Mesothelial cell of epicardium (in vitro differentiated cells): ENCODE results near the gene MMP23B. TPM values are rescaled to one million over a fixed set of nuclear protein-coding genes. Genes with fewer than 3 reads are reported as not detected.

Experiments used
- DNase-seq, 2 experiments: peaks; one replicate each; pipeline ENCODE4 v3.0.0; 2021; ENCODE audit warnings: low spot score in 2 of 2; ENCODE audit not compliant: unreplicated experiment in 2 of 2
- H3K27ac Mint-ChIP-seq: 2 replicates; pipeline ENCODE4 v1.8.0; 2021; ENCODE audit warnings: mixed read lengths
- H3K27me3 Mint-ChIP-seq: 2 replicates; pipeline ENCODE4 v1.8.0; 2021; ENCODE audit warnings: low read depth, mixed read lengths
- H3K36me3 Mint-ChIP-seq: 2 replicates; pipeline ENCODE4 v1.8.0; 2021; ENCODE audit warnings: mixed read lengths
- H3K4me1 Mint-ChIP-seq: 2 replicates; pipeline ENCODE4 v1.8.0; 2021; ENCODE audit warnings: mixed read lengths
- H3K4me3 Mint-ChIP-seq: 2 replicates; pipeline ENCODE4 v1.8.0; 2021; ENCODE audit warnings: mild to moderate bottlenecking, moderate library complexity, mixed read lengths
- H3K9me3 Mint-ChIP-seq: 2 replicates; pipeline ENCODE4 v1.8.0; 2021; ENCODE audit warnings: mixed read lengths
- total RNA-seq: library from RNA; stranded (reverse); gene quantifications from 3 replicates; pipeline ENCODE4 v1.2.1, GENCODE V29; 2021
- TF ChIP-seq, protein P1 (sequence below): fragments of 200-600 bp; sonication (generic); IDR thresholded peaks from one replicate; pipeline ENCODE4 v1.5.0; 2021; ENCODE audit warnings: antibody characterized with exemption; ENCODE audit not compliant: unreplicated experiment

MMP23B gene
- total RNA-seq, 1 donor from 2014 or later, result 63.8 TPM

DNA sequence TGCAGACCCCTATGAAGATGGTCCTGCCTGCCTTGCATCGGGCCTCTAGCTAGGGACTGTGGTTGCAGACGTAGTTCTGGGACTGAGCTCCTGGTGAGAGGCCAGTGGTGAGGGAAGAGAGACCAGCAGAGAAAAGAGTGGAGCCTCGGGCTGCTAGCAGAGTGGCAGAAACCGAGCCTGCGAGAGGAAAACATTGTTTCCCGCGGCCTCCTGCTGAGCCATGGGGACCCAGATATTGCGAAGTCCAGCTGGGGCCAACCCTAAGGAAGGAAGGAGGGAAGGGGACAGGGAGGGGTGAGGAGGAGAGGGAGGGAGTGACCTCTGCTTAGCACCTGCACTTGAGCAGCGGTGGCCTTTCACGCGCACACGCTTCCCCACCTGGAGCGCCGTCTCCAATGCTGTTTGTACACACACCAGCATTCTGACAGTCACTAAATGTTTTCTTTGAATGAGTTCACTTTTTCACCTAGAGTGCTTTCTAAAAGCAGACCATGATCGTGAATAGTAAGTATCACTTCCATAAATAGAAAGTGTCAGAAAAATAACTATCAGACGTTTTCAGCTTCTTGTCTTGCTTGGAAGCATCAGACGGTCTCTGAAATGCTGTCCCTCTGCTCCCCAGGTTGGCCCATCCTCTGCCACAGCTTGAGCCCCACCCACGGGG, 29.5 kb upstream of the MMP23B start:
- H3K36me3 Mint-ChIP-seq, result no peaks in the 10 kb centered on the region
- peaks cover 7% of the 10 kb centered on the region for H3K4me1 Mint-ChIP-seq
- no peak overlapping the region for H3K27ac Mint-ChIP-seq
- TF ChIP-seq, protein P1, sequence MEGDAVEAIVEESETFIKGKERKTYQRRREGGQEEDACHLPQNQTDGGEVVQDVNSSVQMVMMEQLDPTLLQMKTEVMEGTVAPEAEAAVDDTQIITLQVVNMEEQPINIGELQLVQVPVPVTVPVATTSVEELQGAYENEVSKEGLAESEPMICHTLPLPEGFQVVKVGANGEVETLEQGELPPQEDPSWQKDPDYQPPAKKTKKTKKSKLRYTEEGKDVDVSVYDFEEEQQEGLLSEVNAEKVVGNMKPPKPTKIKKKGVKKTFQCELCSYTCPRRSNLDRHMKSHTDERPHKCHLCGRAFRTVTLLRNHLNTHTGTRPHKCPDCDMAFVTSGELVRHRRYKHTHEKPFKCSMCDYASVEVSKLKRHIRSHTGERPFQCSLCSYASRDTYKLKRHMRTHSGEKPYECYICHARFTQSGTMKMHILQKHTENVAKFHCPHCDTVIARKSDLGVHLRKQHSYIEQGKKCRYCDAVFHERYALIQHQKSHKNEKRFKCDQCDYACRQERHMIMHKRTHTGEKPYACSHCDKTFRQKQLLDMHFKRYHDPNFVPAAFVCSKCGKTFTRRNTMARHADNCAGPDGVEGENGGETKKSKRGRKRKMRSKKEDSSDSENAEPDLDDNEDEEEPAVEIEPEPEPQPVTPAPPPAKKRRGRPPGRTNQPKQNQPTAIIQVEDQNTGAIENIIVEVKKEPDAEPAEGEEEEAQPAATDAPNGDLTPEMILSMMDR, result no peak
- no peak overlapping the region for H3K4me3 Mint-ChIP-seq
- no peaks in the 10 kb centered on the region for H3K9me3 Mint-ChIP-seq
- DNase-seq, result no peak
- H3K27me3 Mint-ChIP-seq, result peaks cover 59% of the 10 kb centered on the region

GRCh38 chr1:1602968-1603506, 28.9 kb upstream of the MMP23B start:
- DNase-seq, result no peak
- no peaks in the 10 kb centered on the region for H3K9me3 Mint-ChIP-seq
- peaks cover 5% of the 10 kb centered on the region for H3K4me1 Mint-ChIP-seq
- TF ChIP-seq, protein P1, result no peak
- no peaks in the 10 kb centered on the region for H3K36me3 Mint-ChIP-seq
- no peak overlapping the region for H3K27ac Mint-ChIP-seq
- H3K4me3 Mint-ChIP-seq, result no peak overlapping the region
- peaks cover 53% of the 10 kb centered on the region for H3K27me3 Mint-ChIP-seq

DNA sequence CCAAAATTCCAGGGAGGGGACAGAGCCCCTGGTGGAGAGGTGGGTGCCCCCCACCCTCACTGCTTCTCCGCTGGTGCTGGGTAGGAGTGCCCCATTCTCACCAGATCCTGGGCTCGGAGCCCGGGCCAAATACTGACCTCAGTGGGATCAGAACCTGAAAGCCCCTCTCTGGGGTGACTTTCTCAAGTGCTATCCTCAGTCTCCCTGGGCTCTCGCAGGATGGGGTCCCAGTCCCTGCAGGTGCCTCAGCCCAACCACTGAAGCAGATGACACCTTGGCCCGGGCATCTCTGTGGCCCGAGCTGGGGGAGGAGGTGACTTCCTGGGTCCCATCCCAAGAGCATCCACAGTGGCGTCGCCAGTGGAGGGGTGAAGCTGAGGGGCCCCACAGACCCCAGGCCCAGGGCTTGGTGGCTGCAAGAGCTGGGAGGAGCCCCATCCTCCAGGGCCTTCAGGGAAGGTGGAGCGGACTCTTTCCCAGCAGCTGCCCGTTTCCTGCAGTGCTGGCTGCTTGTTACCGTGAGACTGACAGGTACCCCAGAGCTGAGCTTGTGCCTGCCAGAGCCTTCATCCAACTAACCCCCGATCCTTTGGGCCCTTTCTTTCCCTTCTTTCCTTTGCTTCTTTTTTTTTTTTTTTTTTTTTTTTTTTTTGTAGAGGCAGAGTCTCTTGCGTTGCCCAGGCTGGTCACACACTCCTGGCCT, 28.2 kb upstream of the MMP23B start:
- DNase-seq, result no peak
- TF ChIP-seq, protein P1, result no peak
- H3K27ac Mint-ChIP-seq, result no peak overlapping the region
- H3K9me3 Mint-ChIP-seq, result no peaks in the 10 kb centered on the region
- H3K4me1 Mint-ChIP-seq, result peaks cover 3% of the 10 kb centered on the region
- H3K27me3 Mint-ChIP-seq, result peaks cover 46% of the 10 kb centered on the region
- H3K36me3 Mint-ChIP-seq, result no peaks in the 10 kb centered on the region
- no peak overlapping the region for H3K4me3 Mint-ChIP-seq

DNA sequence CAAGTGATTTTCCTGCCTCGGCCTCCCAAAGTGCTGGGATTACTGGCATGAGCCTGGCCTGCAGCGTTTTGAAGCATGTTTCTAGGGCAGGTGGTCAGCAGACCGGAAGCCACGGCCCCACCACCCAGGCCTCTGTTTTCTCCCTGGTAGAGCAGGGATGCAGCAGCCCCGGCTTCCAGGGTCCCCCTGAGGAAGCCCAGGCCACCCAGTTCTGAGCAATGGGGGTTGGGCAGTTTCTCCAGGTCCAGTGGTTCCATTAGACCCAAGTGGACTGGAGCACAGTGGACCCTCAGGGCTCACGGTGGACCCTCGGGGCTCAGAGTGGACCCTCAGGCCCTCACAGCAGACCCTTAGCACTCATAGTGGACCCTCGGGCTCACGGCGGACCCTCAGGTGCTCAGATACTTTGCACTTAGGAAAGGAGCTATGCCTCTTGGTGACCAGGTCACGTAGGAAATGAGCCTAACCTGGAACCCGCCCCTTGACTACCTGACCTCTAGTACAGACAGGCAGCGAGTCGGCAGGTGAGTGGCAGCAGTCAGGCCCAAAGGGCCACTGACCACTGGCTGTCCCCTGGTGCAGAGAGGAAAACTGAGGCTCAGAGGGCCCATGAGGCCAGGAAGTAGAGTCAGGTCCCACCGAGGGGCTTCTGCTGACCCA, 27.5 kb upstream of the MMP23B start:
- H3K4me3 Mint-ChIP-seq, result no peak overlapping the region
- no peak for DNase-seq

GRCh38 chr1:1605034-1605591, 26.9 kb upstream of the MMP23B start:
- no peak for DNase-seq
- TF ChIP-seq, protein P1, result no peak
- Mint-ChIP-seq H3K9me3 (no peaks in the 10 kb centered on the region), H3K27me3 (peaks cover 41% of the 10 kb centered on the region), H3K27ac (no peak overlapping the region), H3K4me3 (no peak overlapping the region), H3K36me3 (no peaks in the 10 kb centered on the region), H3K4me1 (no peaks in the 10 kb centered on the region)

More for the DNA sequence above, 27.5 kb upstream of the MMP23B start:
- Mint-ChIP-seq H3K27me3 (peaks cover 41% of the 10 kb centered on the region), H3K9me3 (no peaks in the 10 kb centered on the region), H3K4me1 (no peaks in the 10 kb centered on the region), H3K27ac (no peak overlapping the region), H3K36me3 (no peaks in the 10 kb centered on the region)
- TF ChIP-seq, protein P1, result no peak
